GM23248 (cell line): ENCODE results near the gene CYP3A7.

ENCODE experiments used
- EZH2 ChIP-seq: fragments of 200-600 bp; sonication (generic); IDR thresholded peaks from 2 replicates; pipeline ENCODE4 v1.6.1; 2018; ENCODE audit warnings: antibody characterized with exemption, mild to moderate bottlenecking; ENCODE audit not compliant: insufficient read depth, poor library complexity, severe bottlenecking
- EZH2phosphoT487 ChIP-seq: fragments of 200-600 bp; sonication (generic); IDR thresholded peaks from 2 replicates; pipeline ENCODE4 v1.6.1; 2018; ENCODE audit warnings: antibody characterized with exemption, moderate library complexity, mild to moderate bottlenecking, low read depth; ENCODE audit not compliant: insufficient read depth

DNA sequence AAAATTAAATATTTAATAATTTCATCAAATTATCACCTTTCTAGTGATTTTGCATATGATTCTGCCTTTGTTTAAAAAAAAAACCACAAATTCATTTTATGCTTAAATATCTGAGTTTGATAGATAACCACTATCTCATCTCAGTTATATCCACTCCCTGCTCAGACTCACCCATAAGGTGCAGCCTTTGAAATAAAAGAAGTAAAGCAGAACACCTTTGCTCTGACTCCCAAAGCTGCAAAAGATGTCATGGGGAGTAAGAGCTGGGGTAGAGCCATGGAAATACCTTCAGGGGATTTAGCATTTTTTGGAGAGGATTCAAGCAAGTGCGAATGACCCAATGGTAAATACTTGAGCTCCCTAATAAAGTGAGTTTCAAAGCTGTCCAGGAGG, 40.1 kb downstream of the CYP3A7 start:
- TF ChIP-seq EZH2phosphoT487 (no peak), EZH2 (no peak)
